ENCODE measurements around the gene RPL23.

- TF ChIP-seq CTCF (conservative IDR thresholded peaks at IDR 0.05) (no peak; the same call in 1 of the 2 replicates), ZFX (IDR thresholded peaks at IDR 0.05) (no peak)
Measured at GRCh38 chr17:38864636-38865398, 11.3 kb upstream of the RPL23 start.

All from C4-2B (cell line).